Activated T-helper 1 cell treated with anti-CD3 and anti-CD28 coated beads, Interleukin-12 subunit alpha, Interleukin-12 subunit beta, Interleukin-2, Interleukin-4 antibody, amounts not matched to agents 30 ng/mL and 10 ng/mL and 1 ng/mL, durations not matched to agents 14 hours and 24 hours and 36 hours (primary cell): ENCODE results near the gene FGF9. TPM values are rescaled to one million over a fixed set of nuclear protein-coding genes. Genes with fewer than 3 reads are reported as not detected.

ENCODE experiments used
- DNase-seq: peaks from one replicate; pipeline ENCODE4 v3.0.0; 2021; ENCODE audit warnings: low spot score
- H3K27ac Mint-ChIP-seq: one replicate; pipeline ENCODE4 v1.8.0; 2021; ENCODE audit warnings: mild to moderate bottlenecking, mixed read lengths
- H3K27me3 Mint-ChIP-seq: one replicate; pipeline ENCODE4 v1.8.0; 2022; ENCODE audit warnings: mild to moderate bottlenecking, moderate library complexity, mixed read lengths; ENCODE audit not compliant: insufficient read depth
- H3K36me3 Mint-ChIP-seq: one replicate; pipeline ENCODE4 v1.8.0; 2021; ENCODE audit warnings: low read depth, mixed read lengths
- H3K4me1 Mint-ChIP-seq: one replicate; pipeline ENCODE4 v1.8.0; 2021; ENCODE audit warnings: low read depth, mixed read lengths
- H3K4me3 Mint-ChIP-seq: one replicate; pipeline ENCODE4 v1.8.0; 2021; ENCODE audit warnings: mild to moderate bottlenecking, moderate library complexity, mixed read lengths
- H3K9me3 Mint-ChIP-seq: one replicate; pipeline ENCODE4 v1.8.0; 2021; ENCODE audit warnings: mixed read lengths
- intact Hi-C: fragments of 100-400 bp; cut with micrococcal nuclease; formaldehyde crosslinking; loops from one replicate; pipeline ENCODE4 v1.15.1; 2024
- total RNA-seq: library from RNA; stranded (reverse); gene quantifications from 2 replicates; pipeline ENCODE4 v1.2.3, GENCODE V29; 2022

Gene FGF9
- total RNA-seq, 1 donor from 2014 or later = 0.23 TPM

GRCh38 chr13:21735701-21736401, 65.0 kb downstream of the FGF9 start:
- H3K4me1 Mint-ChIP-seq = no peaks in the 10 kb centered on the region
- H3K36me3 Mint-ChIP-seq = no peaks in the 10 kb centered on the region
- H3K27ac Mint-ChIP-seq = no peak overlapping the region
- DNase-seq = no peak
- H3K4me3 Mint-ChIP-seq = no peak overlapping the region
- no peaks in the 10 kb centered on the region for H3K9me3 Mint-ChIP-seq
- peaks cover 9% of the 10 kb centered on the region for H3K27me3 Mint-ChIP-seq
- intact Hi-C loops = no loop called here

GRCh38 chr13:21736926-21737325, 66.1 kb downstream of the FGF9 start:
- no peak for DNase-seq
- peaks cover 6% of the 10 kb centered on the region for H3K27me3 Mint-ChIP-seq
- H3K36me3 Mint-ChIP-seq = no peaks in the 10 kb centered on the region
- intact Hi-C loops = no loop called here
- no peaks in the 10 kb centered on the region for H3K9me3 Mint-ChIP-seq
- no peaks in the 10 kb centered on the region for H3K4me1 Mint-ChIP-seq
- no peak overlapping the region for H3K27ac Mint-ChIP-seq
- H3K4me3 Mint-ChIP-seq = no peak overlapping the region

- no peaks in the 10 kb centered on the region for H3K9me3 Mint-ChIP-seq
- no peak overlapping the region for H3K4me3 Mint-ChIP-seq
- intact Hi-C loops = no loop called here
- peaks cover 6% of the 10 kb centered on the region for H3K27me3 Mint-ChIP-seq
- H3K36me3 Mint-ChIP-seq = no peaks in the 10 kb centered on the region
- no peak for DNase-seq
- no peak overlapping the region for H3K27ac Mint-ChIP-seq
- no peaks in the 10 kb centered on the region for H3K4me1 Mint-ChIP-seq
Observed at GRCh38 chr13:21738630-21739029, 67.8 kb downstream of the FGF9 start.

- peaks cover 6% of the 10 kb centered on the region for H3K27me3 Mint-ChIP-seq
- intact Hi-C loops = no loop called here
- DNase-seq = no peak
- no peak overlapping the region for H3K4me3 Mint-ChIP-seq
- H3K27ac Mint-ChIP-seq = no peak overlapping the region
- no peaks in the 10 kb centered on the region for H3K36me3 Mint-ChIP-seq
- no peaks in the 10 kb centered on the region for H3K9me3 Mint-ChIP-seq
- H3K4me1 Mint-ChIP-seq = no peaks in the 10 kb centered on the region
Observed at GRCh38 chr13:21739771-21740170, 68.9 kb downstream of the FGF9 start.

- peaks cover 4% of the 10 kb centered on the region for H3K27me3 Mint-ChIP-seq
- H3K27ac Mint-ChIP-seq = no peak overlapping the region
- no peaks in the 10 kb centered on the region for H3K9me3 Mint-ChIP-seq
- no peak for DNase-seq
- H3K36me3 Mint-ChIP-seq = no peaks in the 10 kb centered on the region
- no peak overlapping the region for H3K4me3 Mint-ChIP-seq
- intact Hi-C loops = no loop called here
- no peaks in the 10 kb centered on the region for H3K4me1 Mint-ChIP-seq
Observed at GRCh38 chr13:21741396-21741979, 70.6 kb downstream of the FGF9 start.

GRCh38 chr13:21742096-21742495, 71.2 kb downstream of the FGF9 start:
- H3K36me3 Mint-ChIP-seq = no peaks in the 10 kb centered on the region
- no peak overlapping the region for H3K4me3 Mint-ChIP-seq
- no peak for DNase-seq
- H3K27me3 Mint-ChIP-seq = peaks cover 4% of the 10 kb centered on the region
- intact Hi-C loops = no loop called here
- H3K9me3 Mint-ChIP-seq = no peaks in the 10 kb centered on the region
- no peak overlapping the region for H3K27ac Mint-ChIP-seq
- H3K4me1 Mint-ChIP-seq = no peaks in the 10 kb centered on the region

- Mint-ChIP-seq H3K36me3 (no peaks in the 10 kb centered on the region), H3K4me3 (no peak overlapping the region)
Observed at GRCh38 chr13:21744149-21744548, 73.3 kb downstream of the FGF9 start.

GRCh38 chr13:21745307-21745706, 74.4 kb downstream of the FGF9 start:
- Mint-ChIP-seq H3K27me3 (peaks cover 4% of the 10 kb centered on the region), H3K4me3 (no peak overlapping the region), H3K9me3 (no peaks in the 10 kb centered on the region), H3K36me3 (no peaks in the 10 kb centered on the region), H3K4me1 (no peaks in the 10 kb centered on the region), H3K27ac (no peak overlapping the region)
- intact Hi-C loops = no loop called here
- no peak for DNase-seq

More at GRCh38 chr13:21744149-21744548, 73.3 kb downstream of the FGF9 start:
- no peak for DNase-seq
- peaks cover 4% of the 10 kb centered on the region for H3K27me3 Mint-ChIP-seq
- no peak overlapping the region for H3K27ac Mint-ChIP-seq
- H3K9me3 Mint-ChIP-seq = no peaks in the 10 kb centered on the region
- no peaks in the 10 kb centered on the region for H3K4me1 Mint-ChIP-seq
- intact Hi-C loops = no loop called here

GRCh38 chr13:21747456-21747855, 76.6 kb downstream of the FGF9 start:
- intact Hi-C loops = no loop called here
- no peaks in the 10 kb centered on the region for H3K4me1 Mint-ChIP-seq
- no peak overlapping the region for H3K4me3 Mint-ChIP-seq
- DNase-seq = no peak
- no peaks in the 10 kb centered on the region for H3K9me3 Mint-ChIP-seq
- H3K27me3 Mint-ChIP-seq = peaks cover 4% of the 10 kb centered on the region
- no peak overlapping the region for H3K27ac Mint-ChIP-seq
- H3K36me3 Mint-ChIP-seq = no peaks in the 10 kb centered on the region

GRCh38 chr13:21748166-21748565, 77.3 kb downstream of the FGF9 start:
- no peak overlapping the region for H3K4me3 Mint-ChIP-seq
- intact Hi-C loops = no loop called here
- no peaks in the 10 kb centered on the region for H3K9me3 Mint-ChIP-seq

GRCh38 chr13:21749410-21749809, 78.5 kb downstream of the FGF9 start:
- no peaks in the 10 kb centered on the region for H3K36me3 Mint-ChIP-seq
- no peak overlapping the region for H3K4me3 Mint-ChIP-seq
- no peaks in the 10 kb centered on the region for H3K4me1 Mint-ChIP-seq
- H3K9me3 Mint-ChIP-seq = no peaks in the 10 kb centered on the region
- no peak for DNase-seq
- H3K27me3 Mint-ChIP-seq = peaks cover 6% of the 10 kb centered on the region
- H3K27ac Mint-ChIP-seq = no peak overlapping the region
- intact Hi-C loops = no loop called here

More at GRCh38 chr13:21748166-21748565, 77.3 kb downstream of the FGF9 start:
- no peak for DNase-seq
- no peaks in the 10 kb centered on the region for H3K4me1 Mint-ChIP-seq
- H3K27me3 Mint-ChIP-seq = peaks cover 4% of the 10 kb centered on the region
- no peaks in the 10 kb centered on the region for H3K36me3 Mint-ChIP-seq
- H3K27ac Mint-ChIP-seq = no peak overlapping the region

- intact Hi-C loops = no loop called here
- Mint-ChIP-seq H3K4me1 (no peaks in the 10 kb centered on the region), H3K4me3 (no peak overlapping the region), H3K9me3 (no peaks in the 10 kb centered on the region), H3K27me3 (peaks cover 2% of the 10 kb centered on the region), H3K27ac (no peak overlapping the region), H3K36me3 (no peaks in the 10 kb centered on the region)
- no peak for DNase-seq
Observed at GRCh38 chr13:21752501-21752900, 81.6 kb downstream of the FGF9 start.

GRCh38 chr13:21753117-21753729, 82.3 kb downstream of the FGF9 start:
- no peaks in the 10 kb centered on the region for H3K9me3 Mint-ChIP-seq
- peaks cover 2% of the 10 kb centered on the region for H3K27me3 Mint-ChIP-seq
- H3K36me3 Mint-ChIP-seq = no peaks in the 10 kb centered on the region
- no peak overlapping the region for H3K27ac Mint-ChIP-seq
- no peak overlapping the region for H3K4me3 Mint-ChIP-seq
- DNase-seq = no peak
- no peaks in the 10 kb centered on the region for H3K4me1 Mint-ChIP-seq
- intact Hi-C loops = no loop called here
